Erythroblast (primary cell): Measurements from ENCODE around the gene CSF2.
"Not testable (repeated sequence)": the region's sequence is repeated elsewhere in the genome, so short reads cannot be mapped to it uniquely, and the experiment has no call there.

Source experiments
- DNase-seq, 2 experiments: peaks; one replicate each; lab custom pipeline; 2025; lab: John Stamatoyannopoulos, UW
- GATA1 ChIP-seq: IDR thresholded peaks from 2 replicates; pipeline ENCODE4 v1.6.1; 2011; ENCODE audit warnings: low read depth, mild to moderate bottlenecking, control low read depth, low read length, moderate library complexity
- POLR2A ChIP-seq: IDR thresholded peaks from 2 replicates; pipeline ENCODE4 v1.6.1; 2011; ENCODE audit warnings: mild to moderate bottlenecking, low read length

The CSF2 gene

GRCh38 chr5:132109494-132110053 lies 36.0 kb downstream of the CSF2 start:
- no peak for TF ChIP-seq POLR2A
- TF ChIP-seq GATA1, result no peak
- no peak for DNase-seq

GRCh38 chr5:132110195-132110594 lies 36.6 kb downstream of the CSF2 start:
- TF ChIP-seq GATA1 (no peak), POLR2A (no peak)

GRCh38 chr5:132110930-132111329 lies 37.3 kb downstream of the CSF2 start:
- no peak for DNase-seq
- TF ChIP-seq GATA1, result no peak
- TF ChIP-seq POLR2A, result no peak

More at GRCh38 chr5:132110195-132110594, 36.6 kb downstream of the CSF2 start:
- no peak for DNase-seq

GRCh38 chr5:132112111-132112510 lies 38.5 kb downstream of the CSF2 start:
- no peak for DNase-seq
- TF ChIP-seq GATA1 (no peak), POLR2A (no peak)

- no peak for DNase-seq
- no peak for TF ChIP-seq POLR2A
- no peak for TF ChIP-seq GATA1
Measured at GRCh38 chr5:132114150-132115121, 40.8 kb downstream of the CSF2 start.

- DNase-seq, result no peak
- TF ChIP-seq GATA1, result no peak
- TF ChIP-seq POLR2A, result no peak
Measured at GRCh38 chr5:132115375-132115774, 41.8 kb downstream of the CSF2 start.

GRCh38 chr5:132116072-132116471 lies 42.5 kb downstream of the CSF2 start:
- DNase-seq, result no peak
- no peak for TF ChIP-seq GATA1
- no peak for TF ChIP-seq POLR2A

GRCh38 chr5:132116909-132117489 lies 43.4 kb downstream of the CSF2 start:
- not testable (repeated sequence) for DNase-seq

GRCh38 chr5:132120717-132121116 lies 47.1 kb downstream of the CSF2 start:
- not testable (repeated sequence) for DNase-seq

- not testable (repeated sequence) for DNase-seq
Measured at GRCh38 chr5:132122971-132123370, 49.4 kb downstream of the CSF2 start.

- not testable (repeated sequence) for DNase-seq
Measured at GRCh38 chr5:132123578-132123977, 50.0 kb downstream of the CSF2 start.
